NOMO-1 treated with dmso at 0.1 percent for 144 hours (cell line): ENCODE data around the gene IGFLR1.

Experiments used
- DNase-seq: peaks from one replicate; lab custom pipeline; 2025; ENCODE audit not compliant: unreplicated experiment; lab: John Stamatoyannopoulos, UW

Gene IGFLR1

GRCh38 chr19:35755550-35756376, 13.5 kb upstream of the IGFLR1 start:
- no peak for DNase-seq

GRCh38 chr19:35755131-35755549, 12.9 kb upstream of the IGFLR1 start:
- no peak for DNase-seq

GRCh38 chr19:35754370-35755130, 12.3 kb upstream of the IGFLR1 start:
- DNase-seq = no peak

GRCh38 chr19:35753634-35754369, 11.6 kb upstream of the IGFLR1 start:
- DNase-seq = no peak

GRCh38 chr19:35752746-35753350, 10.6 kb upstream of the IGFLR1 start:
- no peak for DNase-seq

- no peak for DNase-seq
Observed at GRCh38 chr19:35751839-35752745, 9.8 kb upstream of the IGFLR1 start.

- DNase-seq = no peak
Observed at GRCh38 chr19:35750167-35750566, 7.9 kb upstream of the IGFLR1 start.

- DNase-seq = peak; percentile 98
Observed at GRCh38 chr19:35748106-35749020, 6.1 kb upstream of the IGFLR1 start, which contains the start of gene LIN37. Gene LIN37 (plus strand): TSS chr19:35748576. CDS start chr19:35748725, 149 bp downstream.

- no peak for DNase-seq
Observed at GRCh38 chr19:35746531-35746930, 4.3 kb upstream of the IGFLR1 start.

GRCh38 chr19:35746087-35746462, 3.8 kb upstream of the IGFLR1 start:
- no peak for DNase-seq

- peak; percentile 96 for DNase-seq
Observed at GRCh38 chr19:35745328-35746086, 3.3 kb upstream of the IGFLR1 start, which contains the start of the genes PSENEN and U2AF1L4. Gene PSENEN (plus strand): TSS chr19:35745651. CDS start chr19:35745931, 280 bp downstream. Gene U2AF1L4 (minus strand): TSS chr19:35745418. CDS start chr19:35745391, 27 bp downstream.

- DNase-seq = peak; percentile 86
Observed at GRCh38 chr19:35744430-35745327, 2.4 kb upstream of the IGFLR1 start.

- no peak for DNase-seq
Observed at GRCh38 chr19:35743640-35744429, 1.6 kb upstream of the IGFLR1 start.

- DNase-seq = no peak
Observed at GRCh38 chr19:35741203-35741515, 1.1 kb downstream of the IGFLR1 start.

GRCh38 chr19:35740423-35741202, 1.6 kb downstream of the IGFLR1 start:
- peak; percentile 95 for DNase-seq

GRCh38 chr19:35740108-35740422, 2.2 kb downstream of the IGFLR1 start:
- DNase-seq = no peak
